Spleen (tissue), 7 donors: Measurements from ENCODE around the gene CHD2.

Experiments used
- CTCF ChIP-seq, 11 experiments: fragments of 200-600 bp in 7 of 11; fragments of 450-650 bp in 4 of 11; sonication (generic) in 4 of 11; IDR thresholded peaks in 8 of 11; conservative IDR thresholded peaks in 3 of 11; 1 replicate in 7 of 11; 2 replicates in 4 of 11; pipeline versions ENCODE4 v1.4.0 to v1.8.0; 2016 to 2021; ENCODE audit warnings: antibody characterized with exemption in 11 of 11, inconsistent platforms in 4 of 11, mild to moderate bottlenecking in 1 of 11
- POLR2AphosphoS5 ChIP-seq, 3 donors: sonication (generic); formaldehyde crosslinking; IDR thresholded peaks; one replicate each; pipeline ENCODE4 v1.5.1; 2017; ENCODE audit warnings: antibody characterized with exemption in 3 of 3
- donor health status: DM: no; HTN: no; CAD: no; lungs with moderate emphysema.
- donor health status: DM: no; HTN: no; CAD: no.
- donor health status: DM: no; HTN: no; CAD: no.

GRCh38 chr15:92907229-92907628 is 7.1 kb downstream of the CHD2 start:
- TF ChIP-seq POLR2AphosphoS5 (IDR thresholded peaks at IDR 0.05) (no peak), CTCF (IDR thresholded peaks at IDR 0.05 in 8 of 11, conservative IDR thresholded peaks at IDR 0.05 in 3 of 11) (no peak)
